Neural cell (in vitro differentiated cells): ENCODE data around the gene FANCG. TPM values are rescaled to one million over a fixed set of nuclear protein-coding genes. Genes with fewer than 3 reads are reported as not detected.

ENCODE experiments used
- H2AFZ ChIP-seq: fragments of 200-600, 300-800 bp; sonication (generic), shearing (Covaris generic); 2 replicates; pipeline ENCODE4 v1.6.0; 2014; ENCODE audit warnings: low read depth, mild to moderate bottlenecking, antibody characterized with exemption, low read length, moderate library complexity
- H3F3A ChIP-seq: fragments of 200-600 bp; shearing (Covaris generic); 2 replicates; pipeline ENCODE4 v1.6.1; 2016; ENCODE audit warnings: mild to moderate bottlenecking, moderate library complexity, mixed read lengths, antibody characterized with exemption, low read length; ENCODE audit not compliant: insufficient read depth, poor library complexity, severe bottlenecking
- H3K27ac ChIP-seq: fragments of 200-600, 300-800 bp; sonication (generic), shearing (Covaris generic); 2 replicates; pipeline ENCODE4 v1.5.1; 2014; ENCODE audit warnings: mild to moderate bottlenecking, low read length, moderate library complexity
- H3K27me3 ChIP-seq: fragments of 300-800, 200-600 bp; sonication (generic), shearing (Covaris generic); 2 replicates; pipeline ENCODE4 v1.6.0; 2014; ENCODE audit warnings: mild to moderate bottlenecking, low read depth, low read length, moderate library complexity; ENCODE audit not compliant: insufficient read depth
- H3K36me3 ChIP-seq: fragments of 300-800, 200-600 bp; sonication (generic), shearing (Covaris generic); 2 replicates; pipeline ENCODE4 v1.5.1; 2014; ENCODE audit warnings: mild to moderate bottlenecking, antibody characterized with exemption, low read length, moderate library complexity; ENCODE audit not compliant: insufficient read depth
- H3K4me2 ChIP-seq: fragments of 300-800, 200-600 bp; sonication (generic), shearing (Covaris generic); 2 replicates; pipeline ENCODE4 v1.6.0; 2014; ENCODE audit warnings: mild to moderate bottlenecking, low read length
- H3K4me3 ChIP-seq: fragments of 300-800, 200-600 bp; sonication (generic), shearing (Covaris generic); 2 replicates; pipeline ENCODE4 v1.5.1; 2014; ENCODE audit warnings: mild to moderate bottlenecking, low read length, moderate library complexity
- H3K79me2 ChIP-seq: fragments of 200-600 bp; shearing (Covaris generic); replicated peaks from 2 replicates; pipeline ENCODE4 v1.6.0; 2014; ENCODE audit warnings: mild to moderate bottlenecking, low read length, moderate library complexity; ENCODE audit not compliant: insufficient read depth
- H3K9ac ChIP-seq: fragments of 300-800, 200-600 bp; sonication (generic), shearing (Covaris generic); 2 replicates; pipeline ENCODE4 v1.6.1; 2016; ENCODE audit warnings: mild to moderate bottlenecking, low read length, mixed read lengths
- H3K9me2 ChIP-seq: fragments of 200-600 bp; shearing (Covaris generic); 2 replicates; pipeline ENCODE4 v1.6.1; 2016; ENCODE audit warnings: mild to moderate bottlenecking, low read length, mixed read lengths; ENCODE audit not compliant: insufficient read depth
- H3K9me3 ChIP-seq: fragments of 200-600, 300-800 bp; sonication (generic), shearing (Covaris generic); 2 replicates; pipeline ENCODE4 v1.6.1; 2016; ENCODE audit warnings: mild to moderate bottlenecking, mixed run types, low read length, moderate library complexity, mixed read lengths
- H4K20me1 ChIP-seq: fragments of 200-600 bp; shearing (Covaris generic); 2 replicates; pipeline ENCODE4 v1.6.1; 2016; ENCODE audit warnings: mild to moderate bottlenecking, mixed run types; ENCODE audit not compliant: insufficient read depth
- CTCF ChIP-seq: fragments of 450-650 bp; IDR thresholded peaks from 2 replicates; pipeline ENCODE4 v1.5.1; 2014; ENCODE audit warnings: antibody characterized with exemption, mild to moderate bottlenecking, moderate library complexity; ENCODE audit not compliant: poor library complexity, severe bottlenecking
- EP300 ChIP-seq: fragments of 450-650 bp; conservative IDR thresholded peaks from 2 replicates; pipeline ENCODE4 v1.6.1; 2014; ENCODE audit warnings: antibody characterized with exemption, mild to moderate bottlenecking, moderate library complexity; ENCODE audit not compliant: poor library complexity, severe bottlenecking
- MXI1 ChIP-seq: fragments of 450-650 bp; conservative IDR thresholded peaks from 2 replicates; pipeline ENCODE4 v1.6.1; 2014; ENCODE audit warnings: antibody characterized with exemption, mild to moderate bottlenecking; ENCODE audit not compliant: poor library complexity, severe bottlenecking
- POLR2AphosphoS5 ChIP-seq: IDR thresholded peaks from 2 replicates; pipeline ENCODE4 v1.6.1; 2012
- RAD21 ChIP-seq: fragments of 450-650 bp; conservative IDR thresholded peaks from 2 replicates; pipeline ENCODE4 v1.6.1; 2014; ENCODE audit warnings: antibody characterized with exemption, mild to moderate bottlenecking, moderate library complexity
- TAF1 ChIP-seq: IDR thresholded peaks from 2 replicates; pipeline ENCODE4 v1.6.1; 2012; ENCODE audit warnings: low read depth
- polyA plus RNA-seq: library from polyadenylated mRNA; depleted of rRNA; stranded (reverse); fragments of >200 nt; gene quantifications from 2 replicates; pipeline ENCODE4 v1.2.3, GENCODE V29; 2014
- TF ChIP-seq, protein P1 (sequence below): IDR thresholded peaks from 2 replicates; pipeline ENCODE4 v1.6.1; 2012; ENCODE audit warnings: borderline replicate concordance

Gene FANCG
- polyA plus RNA-seq, 1 donor from 2014 or later: 56.0 TPM

DNA sequence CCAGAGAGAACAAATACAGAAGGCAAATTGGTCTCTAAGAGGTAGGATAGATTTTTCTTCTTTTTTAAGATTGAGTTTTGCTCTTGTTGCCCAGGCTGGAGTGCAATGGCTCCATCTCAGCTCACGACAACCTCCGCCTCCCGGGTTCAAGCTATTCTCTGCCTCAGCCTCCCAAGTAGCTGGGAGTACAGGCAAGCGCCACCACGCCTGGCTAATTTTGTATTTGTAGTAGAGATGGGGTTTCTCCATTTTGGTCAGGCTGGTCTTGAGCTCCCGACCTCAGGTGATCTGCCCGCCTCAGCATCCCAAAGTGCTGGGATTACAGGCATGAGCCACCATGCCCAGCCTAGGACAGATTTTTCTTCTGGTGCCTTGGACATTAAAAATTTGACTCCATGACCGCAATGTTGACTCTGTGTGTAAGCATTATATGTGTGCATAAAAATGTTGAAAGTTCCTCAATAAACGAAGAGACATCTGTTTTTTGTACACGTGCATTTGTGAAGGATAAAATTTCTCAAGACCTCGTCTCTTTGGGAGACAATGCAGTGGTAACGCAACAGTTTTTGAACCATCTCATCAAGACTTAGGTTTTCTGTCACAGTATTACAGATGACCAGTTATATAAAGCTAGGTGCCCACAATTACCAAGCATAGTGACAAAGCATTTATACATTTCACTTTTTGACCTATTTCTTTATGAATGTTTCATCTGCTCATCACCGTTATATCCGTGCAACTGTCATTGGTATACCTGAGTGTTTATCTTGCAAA, 24.7 kb downstream of the FANCG start:
- no peaks in the 10 kb centered on the region for H3F3A ChIP-seq
- no peak overlapping the region for H3K27ac ChIP-seq
- H3K79me2 ChIP-seq: no peaks in the 10 kb centered on the region
- H4K20me1 ChIP-seq: no peaks in the 10 kb centered on the region
- no peak overlapping the region for H3K4me2 ChIP-seq
- no peak for TF ChIP-seq CTCF
- no peak for TF ChIP-seq MXI1
- TF ChIP-seq, protein P1, sequence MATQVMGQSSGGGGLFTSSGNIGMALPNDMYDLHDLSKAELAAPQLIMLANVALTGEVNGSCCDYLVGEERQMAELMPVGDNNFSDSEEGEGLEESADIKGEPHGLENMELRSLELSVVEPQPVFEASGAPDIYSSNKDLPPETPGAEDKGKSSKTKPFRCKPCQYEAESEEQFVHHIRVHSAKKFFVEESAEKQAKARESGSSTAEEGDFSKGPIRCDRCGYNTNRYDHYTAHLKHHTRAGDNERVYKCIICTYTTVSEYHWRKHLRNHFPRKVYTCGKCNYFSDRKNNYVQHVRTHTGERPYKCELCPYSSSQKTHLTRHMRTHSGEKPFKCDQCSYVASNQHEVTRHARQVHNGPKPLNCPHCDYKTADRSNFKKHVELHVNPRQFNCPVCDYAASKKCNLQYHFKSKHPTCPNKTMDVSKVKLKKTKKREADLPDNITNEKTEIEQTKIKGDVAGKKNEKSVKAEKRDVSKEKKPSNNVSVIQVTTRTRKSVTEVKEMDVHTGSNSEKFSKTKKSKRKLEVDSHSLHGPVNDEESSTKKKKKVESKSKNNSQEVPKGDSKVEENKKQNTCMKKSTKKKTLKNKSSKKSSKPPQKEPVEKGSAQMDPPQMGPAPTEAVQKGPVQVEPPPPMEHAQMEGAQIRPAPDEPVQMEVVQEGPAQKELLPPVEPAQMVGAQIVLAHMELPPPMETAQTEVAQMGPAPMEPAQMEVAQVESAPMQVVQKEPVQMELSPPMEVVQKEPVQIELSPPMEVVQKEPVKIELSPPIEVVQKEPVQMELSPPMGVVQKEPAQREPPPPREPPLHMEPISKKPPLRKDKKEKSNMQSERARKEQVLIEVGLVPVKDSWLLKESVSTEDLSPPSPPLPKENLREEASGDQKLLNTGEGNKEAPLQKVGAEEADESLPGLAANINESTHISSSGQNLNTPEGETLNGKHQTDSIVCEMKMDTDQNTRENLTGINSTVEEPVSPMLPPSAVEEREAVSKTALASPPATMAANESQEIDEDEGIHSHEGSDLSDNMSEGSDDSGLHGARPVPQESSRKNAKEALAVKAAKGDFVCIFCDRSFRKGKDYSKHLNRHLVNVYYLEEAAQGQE: no peak
- no peak for TF ChIP-seq RAD21
- no peak for TF ChIP-seq POLR2AphosphoS5
- TF ChIP-seq TAF1: no peak
- no peaks in the 10 kb centered on the region for H3K9me2 ChIP-seq
- H2AFZ ChIP-seq: no peak overlapping the region
- H3K27me3 ChIP-seq: no peaks in the 10 kb centered on the region
- no peak overlapping the region for H3K4me3 ChIP-seq
- peaks cover 10% of the 10 kb centered on the region for H3K36me3 ChIP-seq
- H3K9ac ChIP-seq: no peak overlapping the region
- H3K9me3 ChIP-seq: no peaks in the 10 kb centered on the region

- no peaks in the 10 kb centered on the region for H3F3A ChIP-seq
- TF ChIP-seq EP300 (no peak), MXI1 (no peak), TAF1 (no peak), CTCF (no peak)
- TF ChIP-seq, protein P1: no peak
- H4K20me1 ChIP-seq: no peaks in the 10 kb centered on the region
- H2AFZ ChIP-seq: no peak overlapping the region
- peaks cover 10% of the 10 kb centered on the region for H3K36me3 ChIP-seq
- H3K4me3 ChIP-seq: no peak overlapping the region
- no peak overlapping the region for H3K9ac ChIP-seq
- H3K79me2 ChIP-seq: no peaks in the 10 kb centered on the region
- H3K9me2 ChIP-seq: no peaks in the 10 kb centered on the region
- H3K9me3 ChIP-seq: no peaks in the 10 kb centered on the region
- no peak overlapping the region for H3K4me2 ChIP-seq
- no peaks in the 10 kb centered on the region for H3K27me3 ChIP-seq
- H3K27ac ChIP-seq: no peak overlapping the region
These were observed 25.4 kb downstream of the FANCG start for GRCh38 chr9:35054185-35054835.
